ENCODE results near the gene CD5L.

GRCh38 chr1:157829210-157829609, 12.4 kb downstream of the CD5L start:
- TF ChIP-seq CTCF (IDR thresholded peaks at IDR 0.05) (no peak), EZH2 (IDR thresholded peaks at IDR 0.05; ENCODE audit: borderline replicate concordance, insufficient read depth, low read depth, low read length, poor library complexity, severe bottlenecking) (no peak)

Data from B cell (primary cell).